PC-3 (cell line): ENCODE measurements around the gene NFATC1.

ENCODE experiments used
- EZH2 ChIP-seq: fragments of 300-600 bp; sonication (generic); IDR thresholded peaks from one replicate; pipeline ENCODE4 v1.6.1; 2017; ENCODE audit warnings: antibody characterized with exemption, mild to moderate bottlenecking, low read length; ENCODE audit not compliant: unreplicated experiment
- TF ChIP-seq, protein P1 (sequence below): fragments of 300-600 bp; sonication (generic); conservative IDR thresholded peaks from 2 replicates; pipeline ENCODE4 v1.5.1; 2017; ENCODE audit warnings: antibody characterized with exemption, low read depth, mild to moderate bottlenecking, low read length

GRCh38 chr18:79507546-79508480 is 112.1 kb downstream of the NFATC1 start:
- TF ChIP-seq, protein P1, sequence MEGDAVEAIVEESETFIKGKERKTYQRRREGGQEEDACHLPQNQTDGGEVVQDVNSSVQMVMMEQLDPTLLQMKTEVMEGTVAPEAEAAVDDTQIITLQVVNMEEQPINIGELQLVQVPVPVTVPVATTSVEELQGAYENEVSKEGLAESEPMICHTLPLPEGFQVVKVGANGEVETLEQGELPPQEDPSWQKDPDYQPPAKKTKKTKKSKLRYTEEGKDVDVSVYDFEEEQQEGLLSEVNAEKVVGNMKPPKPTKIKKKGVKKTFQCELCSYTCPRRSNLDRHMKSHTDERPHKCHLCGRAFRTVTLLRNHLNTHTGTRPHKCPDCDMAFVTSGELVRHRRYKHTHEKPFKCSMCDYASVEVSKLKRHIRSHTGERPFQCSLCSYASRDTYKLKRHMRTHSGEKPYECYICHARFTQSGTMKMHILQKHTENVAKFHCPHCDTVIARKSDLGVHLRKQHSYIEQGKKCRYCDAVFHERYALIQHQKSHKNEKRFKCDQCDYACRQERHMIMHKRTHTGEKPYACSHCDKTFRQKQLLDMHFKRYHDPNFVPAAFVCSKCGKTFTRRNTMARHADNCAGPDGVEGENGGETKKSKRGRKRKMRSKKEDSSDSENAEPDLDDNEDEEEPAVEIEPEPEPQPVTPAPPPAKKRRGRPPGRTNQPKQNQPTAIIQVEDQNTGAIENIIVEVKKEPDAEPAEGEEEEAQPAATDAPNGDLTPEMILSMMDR = no peak
- no peak for TF ChIP-seq EZH2
